Left ventricle myocardium inferior (tissue), 1 donor: ENCODE results near the gene GBF1. TPM values are rescaled to one million over a fixed set of nuclear protein-coding genes. Genes with fewer than 3 reads are reported as not detected.

Experiments
- DNase-seq: peaks from one replicate; pipeline ENCODE4 v3.0.0-alpha.2; 2020
- H3K27ac ChIP-seq: fragments of 200-600 bp; replicated peaks from 2 replicates; pipeline ENCODE4 v1.8.0; 2021
- H3K27me3 ChIP-seq: fragments of 200-600 bp; 2 replicates; pipeline ENCODE4 v1.8.0; 2021; ENCODE audit warnings: low read depth
- H3K36me3 ChIP-seq: fragments of 200-600 bp; 2 replicates; pipeline ENCODE4 v1.8.0; 2021
- H3K4me1 ChIP-seq: fragments of 200-600 bp; 2 replicates; pipeline ENCODE4 v1.8.0; 2021
- H3K4me3 ChIP-seq: fragments of 200-600 bp; 2 replicates; pipeline ENCODE4 v1.8.0; 2021; ENCODE audit warnings: mild to moderate bottlenecking, moderate library complexity
- H3K9me3 ChIP-seq: fragments of 200-600 bp; replicated peaks from 2 replicates; pipeline ENCODE4 v1.8.0; 2021
- intact Hi-C: fragments of 100-400 bp; cut with micrococcal nuclease; formaldehyde crosslinking; loops from one replicate; pipeline ENCODE4 v1.11.0; 2022
- total RNA-seq: library from RNA; stranded (reverse); fragmentation: NEBNext Ultra II Directional; extraction: Animal tissue kit (Norgen Biotek cat#: 25700); gene quantifications from one replicate; pipeline ENCODE4 v1.2.1, GENCODE V29; 2021
- TF ChIP-seq, protein P1 (sequence below): fragments of 200-600 bp; IDR thresholded peaks from 2 replicates; pipeline ENCODE4 v1.8.0; 2021; ENCODE audit warnings: antibody characterized with exemption, mild to moderate bottlenecking, borderline replicate concordance
- donor health status: DM: no; HTN: yes; CAD: no; lungs with severe emphysema.

The GBF1 gene
- total RNA-seq, 1 donor from 2014 or later, result 43.2 TPM

- H3K27ac ChIP-seq, result no peak overlapping the region
Observed at GRCh38 chr10:102254426-102254825, 9.1 kb downstream of the GBF1 start.

GRCh38 chr10:102255404-102255803 lies 10.1 kb downstream of the GBF1 start:
- Histone ChIP-seq H3K9me3 (no peaks in the 10 kb centered on the region), H3K4me3 (no peak overlapping the region), H3K4me1 (peaks cover 69% of the 10 kb centered on the region), H3K36me3 (peaks cover 20% of the 10 kb centered on the region), H3K27me3 (no peaks in the 10 kb centered on the region), H3K27ac (no peak overlapping the region)
- TF ChIP-seq, protein P1, sequence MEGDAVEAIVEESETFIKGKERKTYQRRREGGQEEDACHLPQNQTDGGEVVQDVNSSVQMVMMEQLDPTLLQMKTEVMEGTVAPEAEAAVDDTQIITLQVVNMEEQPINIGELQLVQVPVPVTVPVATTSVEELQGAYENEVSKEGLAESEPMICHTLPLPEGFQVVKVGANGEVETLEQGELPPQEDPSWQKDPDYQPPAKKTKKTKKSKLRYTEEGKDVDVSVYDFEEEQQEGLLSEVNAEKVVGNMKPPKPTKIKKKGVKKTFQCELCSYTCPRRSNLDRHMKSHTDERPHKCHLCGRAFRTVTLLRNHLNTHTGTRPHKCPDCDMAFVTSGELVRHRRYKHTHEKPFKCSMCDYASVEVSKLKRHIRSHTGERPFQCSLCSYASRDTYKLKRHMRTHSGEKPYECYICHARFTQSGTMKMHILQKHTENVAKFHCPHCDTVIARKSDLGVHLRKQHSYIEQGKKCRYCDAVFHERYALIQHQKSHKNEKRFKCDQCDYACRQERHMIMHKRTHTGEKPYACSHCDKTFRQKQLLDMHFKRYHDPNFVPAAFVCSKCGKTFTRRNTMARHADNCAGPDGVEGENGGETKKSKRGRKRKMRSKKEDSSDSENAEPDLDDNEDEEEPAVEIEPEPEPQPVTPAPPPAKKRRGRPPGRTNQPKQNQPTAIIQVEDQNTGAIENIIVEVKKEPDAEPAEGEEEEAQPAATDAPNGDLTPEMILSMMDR, result no peak
- intact Hi-C loops, result no loop called here
- DNase-seq, result no peak

More at GRCh38 chr10:102254426-102254825, 9.1 kb downstream of the GBF1 start:
- H3K4me1 ChIP-seq, result peaks cover 77% of the 10 kb centered on the region
- H3K27me3 ChIP-seq, result no peaks in the 10 kb centered on the region
- DNase-seq, result no peak
- TF ChIP-seq, protein P1, result no peak
- no peak overlapping the region for H3K4me3 ChIP-seq
- H3K36me3 ChIP-seq, result peaks cover 11% of the 10 kb centered on the region
- H3K9me3 ChIP-seq, result no peaks in the 10 kb centered on the region
- intact Hi-C loops, result no loop called here

DNA sequence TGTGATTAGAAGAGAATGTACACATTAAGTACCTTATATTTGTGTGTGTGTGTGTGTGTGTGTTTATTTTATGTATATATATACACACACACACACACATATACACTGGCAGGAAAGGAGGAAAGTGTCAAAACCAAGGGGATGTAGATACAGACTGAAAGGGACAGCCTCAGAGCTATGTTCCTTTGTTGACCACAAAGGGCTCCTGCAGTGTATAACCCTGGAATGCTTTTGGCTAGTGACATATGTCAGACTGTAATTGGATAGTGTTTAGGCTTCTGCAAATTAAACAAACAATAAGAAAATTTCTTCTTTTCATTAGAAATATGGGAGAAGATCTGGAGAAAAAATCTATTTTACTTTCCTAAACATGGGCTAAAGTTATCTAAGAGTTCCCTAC lies 15.9 kb downstream of the GBF1 start:
- intact Hi-C loops, result no loop called here
- TF ChIP-seq, protein P1, result no peak
- no peak for DNase-seq
- Histone ChIP-seq H3K4me3 (no peak overlapping the region), H3K36me3 (peaks cover 42% of the 10 kb centered on the region), H3K4me1 (peaks cover 75% of the 10 kb centered on the region), H3K27ac (no peak overlapping the region), H3K9me3 (no peaks in the 10 kb centered on the region), H3K27me3 (no peaks in the 10 kb centered on the region)

GRCh38 chr10:102261842-102262241 lies 16.5 kb downstream of the GBF1 start:
- DNase-seq, result no peak
- H3K4me3 ChIP-seq, result no peak overlapping the region
- H3K9me3 ChIP-seq, result no peaks in the 10 kb centered on the region
- H3K27ac ChIP-seq, result no peak overlapping the region
- TF ChIP-seq, protein P1, result no peak
- H3K27me3 ChIP-seq, result no peaks in the 10 kb centered on the region
- intact Hi-C loops, result no loop called here
- H3K4me1 ChIP-seq, result peaks cover 76% of the 10 kb centered on the region
- peaks cover 39% of the 10 kb centered on the region for H3K36me3 ChIP-seq

DNA sequence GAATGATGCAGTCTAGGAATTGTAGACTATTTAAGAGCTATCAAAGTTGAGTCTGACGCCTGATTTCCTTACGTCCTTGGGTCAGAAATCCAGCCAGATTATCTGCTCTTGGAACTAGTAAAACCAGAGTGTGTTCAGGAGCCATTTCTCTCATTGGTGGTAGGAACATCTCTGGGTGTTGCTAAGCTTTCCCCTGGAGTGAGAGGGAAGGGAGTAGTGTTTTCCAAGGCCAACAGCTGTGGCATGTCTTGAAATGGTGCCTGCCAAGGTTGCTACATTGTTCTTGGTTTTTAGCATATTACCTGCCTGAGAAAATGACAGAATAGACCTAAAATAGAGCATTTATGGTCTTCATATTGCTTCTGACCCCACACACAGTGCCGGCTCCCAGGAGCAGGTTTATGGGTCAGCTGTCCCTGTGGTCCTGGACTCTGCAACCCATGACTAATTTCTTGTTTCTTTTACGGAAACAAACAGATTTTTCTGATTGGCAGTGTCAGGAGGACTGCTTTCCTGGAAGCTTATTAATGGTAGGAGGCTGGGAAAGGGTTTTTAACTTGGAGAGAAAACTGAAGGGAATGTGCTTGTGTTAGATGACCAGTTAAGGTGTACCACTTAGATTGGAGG lies 17.5 kb downstream of the GBF1 start:
- H3K27ac ChIP-seq, result no peak overlapping the region
- TF ChIP-seq, protein P1, result no peak
- no peaks in the 10 kb centered on the region for H3K9me3 ChIP-seq
- peaks cover 76% of the 10 kb centered on the region for H3K4me1 ChIP-seq
- DNase-seq, result no peak
- intact Hi-C loops, result no loop called here
- no peaks in the 10 kb centered on the region for H3K27me3 ChIP-seq
- peaks cover 39% of the 10 kb centered on the region for H3K36me3 ChIP-seq
- no peak overlapping the region for H3K4me3 ChIP-seq

- H3K4me3 ChIP-seq, result no peak overlapping the region
- intact Hi-C loops, result no loop called here
- no peak overlapping the region for H3K27ac ChIP-seq
- H3K4me1 ChIP-seq, result peaks cover 87% of the 10 kb centered on the region
- H3K36me3 ChIP-seq, result peaks cover 32% of the 10 kb centered on the region
- no peaks in the 10 kb centered on the region for H3K27me3 ChIP-seq
- no peaks in the 10 kb centered on the region for H3K9me3 ChIP-seq
- DNase-seq, result no peak
- TF ChIP-seq, protein P1, result no peak
Observed at GRCh38 chr10:102264371-102264770, 19.0 kb downstream of the GBF1 start.
